HepG2 (cell line): ENCODE data around the gene ULK4. TPM values are rescaled to one million over a fixed set of nuclear protein-coding genes. Genes with fewer than 3 reads are reported as not detected.

Source experiments
- AKNA ChIP-seq: sonication (generic); formaldehyde crosslinking; IDR thresholded peaks from 2 replicates; pipeline ENCODE4 v1.4.0; 2020; ENCODE audit warnings: missing genetic modification reagents, borderline replicate concordance
- CCDC6 ChIP-seq: sonication (generic); formaldehyde crosslinking; IDR thresholded peaks from 2 replicates; pipeline ENCODE4 v1.8.1; 2022; ENCODE audit warnings: mild to moderate bottlenecking, missing genetic modification reagents, moderate library complexity
- CERS6 ChIP-seq: sonication (generic); formaldehyde crosslinking; IDR thresholded peaks from 2 replicates; pipeline ENCODE4 v1.5.0; 2020; ENCODE audit warnings: missing genetic modification reagents
- FOXK1 ChIP-seq: sonication (generic); formaldehyde crosslinking; IDR thresholded peaks from 2 replicates; pipeline ENCODE4 v1.4.0; 2020; ENCODE audit warnings: low read depth, missing genetic modification reagents, borderline replicate concordance
- HMGXB4 ChIP-seq, 2 experiments: sonication (generic) in 1 of 2; formaldehyde crosslinking in 1 of 2; IDR thresholded peaks; 2 replicates each; pipeline versions ENCODE4 v1.4.0 to v1.6.1; 2018 to 2020; ENCODE audit warnings: missing genetic modification reagents in 2 of 2, borderline replicate concordance in 1 of 2, low read depth in 1 of 2, mild to moderate bottlenecking in 1 of 2, missing biosample characterization in 1 of 2
- KDM5B ChIP-seq: sonication (generic); formaldehyde crosslinking; IDR thresholded peaks from 2 replicates; pipeline ENCODE4 v1.4.0; 2020; ENCODE audit warnings: missing genetic modification reagents, mild to moderate bottlenecking, borderline replicate concordance
- PAXIP1 ChIP-seq: sonication (generic); formaldehyde crosslinking; conservative IDR thresholded peaks from 2 replicates; pipeline ENCODE4 v1.4.0; 2020; ENCODE audit warnings: mild to moderate bottlenecking, missing genetic modification reagents, moderate library complexity
- PREB ChIP-seq: sonication (generic); formaldehyde crosslinking; IDR thresholded peaks from 2 replicates; pipeline ENCODE4 v1.4.0; 2020; ENCODE audit warnings: missing genetic modification reagents
- SNAPC2 ChIP-seq: sonication (generic); formaldehyde crosslinking; IDR thresholded peaks from 2 replicates; pipeline ENCODE4 v1.8.1; 2022; ENCODE audit warnings: mild to moderate bottlenecking, missing genetic modification reagents
- ZEB1 ChIP-seq: IDR thresholded peaks from 2 replicates; pipeline ENCODE4 v1.6.1; 2012; ENCODE audit warnings: mild to moderate bottlenecking, low read depth, inconsistent platforms; ENCODE audit not compliant: insufficient replicate concordance
- ZMAT5 ChIP-seq: sonication (generic); formaldehyde crosslinking; IDR thresholded peaks from 2 replicates; pipeline ENCODE4 v1.5.0; 2020; ENCODE audit warnings: mild to moderate bottlenecking, low read depth, missing genetic modification reagents, borderline replicate concordance
- ZNF260 ChIP-seq: sonication (generic); formaldehyde crosslinking; IDR thresholded peaks from 2 replicates; pipeline ENCODE4 v1.4.0; 2020; ENCODE audit warnings: missing genetic modification reagents, low read depth, mild to moderate bottlenecking, borderline replicate concordance
- ZNF33B ChIP-seq: sonication (generic); formaldehyde crosslinking; IDR thresholded peaks from 2 replicates; pipeline ENCODE4 v1.5.1; 2020; ENCODE audit warnings: mild to moderate bottlenecking, missing genetic modification reagents
- polyA plus RNA-seq, 8 experiments: library from polyadenylated mRNA; depleted of rRNA in 3 of 8; stranded (reverse) in 7 of 8; unstranded in 1 of 8; fragments of >200 nt; fragmentation: Illumina TruSeq in 4 of 8; extraction: Trizol in 4 of 8; gene quantifications; 2 replicates each; pipeline versions ENCODE4 v1.2.1 to v1.2.3, GENCODE V29; 2011 to 2016; ENCODE audit warnings: low read depth in 4 of 8, missing spikeins in 1 of 8, mixed read lengths in 1 of 8; ENCODE audit not compliant: insufficient read depth in 1 of 8
- total RNA-seq, 5 experiments: library from RNA; depleted of rRNA; stranded (reverse); fragments of >200 nt; fragmentation: Illumina TruSeq; extraction: Trizol; gene quantifications; 2 replicates each; pipeline ENCODE4 v1.2.3, GENCODE V29; 2016; ENCODE audit warnings: low read depth in 1 of 5

The ULK4 gene
- total and polyA plus RNA-seq, 2 of the 13 experiments (the other 11 are each of a cell fraction or from before 2014, with no cell fraction given) = 6.7 to 11.8 TPM

GRCh38 chr3:41961751-41962679 is at the start of gene ULK4 (continued):
- TF ChIP-seq PAXIP1 (CRISPR knock-in tag) (peak; percentile 65), KDM5B (CRISPR knock-in tag) (no peak), AKNA (CRISPR knock-in tag) (no peak), FOXK1 (peak; percentile 77; the same call in 1 of the 2 replicates), ZNF260 (CRISPR knock-in tag) (no peak), HMGXB4 (CRISPR knock-in tag; IDR thresholded peaks at IDR 0.05; ENCODE audit: borderline replicate concordance in 1 of 2, low read depth in 1 of 2) (peak; percentile 48 to 61; a peak in 1 of 4 replicates), ZEB1 (no peak), CCDC6 (CRISPR knock-in tag) (0 out of 2 replicates have a peak, but pooled peaks have one; percentile 27), CERS6 (CRISPR knock-in tag) (no peak), ZNF33B (CRISPR knock-in tag) (peak; percentile 69; the same call in 1 of the 2 replicates), ZMAT5 (CRISPR knock-in tag) (no peak), SNAPC2 (CRISPR knock-in tag) (no peak), PREB (CRISPR knock-in tag) (no peak)
